ENCODE data around the gene NAGS. TPM values are rescaled to one million over a fixed set of nuclear protein-coding genes. Genes with fewer than 3 reads are reported as not detected.

The NAGS gene
- total RNA-seq, 4 donors from 2014 or later: 1.3 to 9.7 (median 2.6) TPM

DNA sequence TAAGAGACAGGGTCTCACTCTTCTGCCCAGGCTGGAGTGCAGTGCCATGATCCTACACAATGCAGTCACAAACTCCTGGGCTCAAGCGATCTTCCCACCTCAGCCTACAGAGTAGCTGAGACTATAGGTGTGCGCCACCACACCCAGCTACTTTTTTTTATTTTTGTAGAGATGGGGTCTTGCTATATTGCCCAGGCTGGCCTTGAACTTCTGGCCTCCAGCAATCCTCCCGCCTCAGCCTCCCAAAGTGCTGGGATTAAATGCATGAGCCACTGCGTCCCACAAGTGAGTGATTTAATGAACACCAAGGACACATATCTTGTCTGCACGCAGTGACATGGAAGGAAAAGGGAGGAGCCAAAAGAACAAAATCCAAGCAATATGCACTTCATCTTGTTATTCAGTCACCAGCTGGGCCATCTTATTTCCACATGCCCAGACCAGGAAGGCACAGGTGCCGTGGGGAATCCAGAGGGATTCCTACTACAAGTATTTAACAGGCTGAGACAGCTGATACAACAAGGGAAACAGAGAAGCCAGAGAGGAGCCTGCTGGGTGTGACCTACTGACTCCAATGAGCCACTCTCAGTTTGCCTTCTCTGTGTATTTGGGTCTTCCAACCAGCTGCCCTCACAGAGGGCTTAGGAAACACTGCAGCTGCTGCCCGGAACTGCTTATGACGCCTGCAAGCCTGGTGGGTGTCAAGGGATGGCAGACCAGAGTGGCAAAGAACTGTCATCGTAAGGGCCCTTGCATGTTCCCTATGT is 45.1 kb downstream of the NAGS start:
- Histone ChIP-seq H3K27me3 (no peaks in the 10 kb centered on the region), H3K9me3 (no peaks in the 10 kb centered on the region), H3K27ac (no peak overlapping the region), H3K36me3 (no peaks in the 10 kb centered on the region), H3K4me1 (no peaks in the 10 kb centered on the region), H3K4me3 (no peak overlapping the region)
- intact Hi-C loops (cut with DNase I; ENCODE audit: low total_unique reads): no loop called here
- TF ChIP-seq, protein P1, sequence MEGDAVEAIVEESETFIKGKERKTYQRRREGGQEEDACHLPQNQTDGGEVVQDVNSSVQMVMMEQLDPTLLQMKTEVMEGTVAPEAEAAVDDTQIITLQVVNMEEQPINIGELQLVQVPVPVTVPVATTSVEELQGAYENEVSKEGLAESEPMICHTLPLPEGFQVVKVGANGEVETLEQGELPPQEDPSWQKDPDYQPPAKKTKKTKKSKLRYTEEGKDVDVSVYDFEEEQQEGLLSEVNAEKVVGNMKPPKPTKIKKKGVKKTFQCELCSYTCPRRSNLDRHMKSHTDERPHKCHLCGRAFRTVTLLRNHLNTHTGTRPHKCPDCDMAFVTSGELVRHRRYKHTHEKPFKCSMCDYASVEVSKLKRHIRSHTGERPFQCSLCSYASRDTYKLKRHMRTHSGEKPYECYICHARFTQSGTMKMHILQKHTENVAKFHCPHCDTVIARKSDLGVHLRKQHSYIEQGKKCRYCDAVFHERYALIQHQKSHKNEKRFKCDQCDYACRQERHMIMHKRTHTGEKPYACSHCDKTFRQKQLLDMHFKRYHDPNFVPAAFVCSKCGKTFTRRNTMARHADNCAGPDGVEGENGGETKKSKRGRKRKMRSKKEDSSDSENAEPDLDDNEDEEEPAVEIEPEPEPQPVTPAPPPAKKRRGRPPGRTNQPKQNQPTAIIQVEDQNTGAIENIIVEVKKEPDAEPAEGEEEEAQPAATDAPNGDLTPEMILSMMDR (IDR thresholded peaks at IDR 0.05): no peak
- no peak for TF ChIP-seq POLR2A (IDR thresholded peaks at IDR 0.05)
- no peak for DNase-seq

DNA sequence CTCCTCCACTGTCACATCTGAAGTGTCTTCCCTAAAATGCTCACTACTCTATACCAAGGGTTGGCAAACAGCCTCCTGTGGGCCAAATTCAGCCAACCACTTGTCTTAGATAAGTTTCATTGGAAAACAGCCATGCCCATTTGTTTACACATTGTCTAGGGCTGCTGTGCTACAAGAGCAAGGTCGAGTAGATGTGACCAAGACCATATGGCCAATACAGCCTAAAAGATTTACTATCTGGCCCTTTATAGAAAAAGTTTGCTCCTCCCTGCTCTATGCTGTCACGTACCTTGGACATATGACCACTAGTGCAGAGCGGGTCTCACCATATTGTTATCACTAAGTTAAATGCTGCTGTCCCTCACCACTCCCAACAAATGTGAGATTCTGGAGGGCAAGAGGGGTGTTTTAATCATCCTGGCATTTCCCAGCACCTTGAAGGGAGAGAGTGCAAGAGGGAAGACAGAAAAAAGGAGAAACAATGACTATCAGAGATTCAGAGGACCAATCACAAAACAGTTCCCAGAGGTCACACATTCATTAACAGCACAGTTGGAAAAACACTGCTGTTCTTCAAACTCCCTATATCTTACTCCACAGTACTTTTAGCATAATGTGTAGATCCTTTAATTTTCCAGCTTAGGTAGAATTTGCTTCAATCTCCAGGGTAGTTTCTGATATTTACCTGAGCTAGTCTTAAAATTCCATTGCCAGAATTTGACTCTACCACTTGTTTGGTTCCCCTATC is 48.9 kb downstream of the NAGS start:
- H3K4me3 ChIP-seq: no peak overlapping the region
- intact Hi-C loops (cut with DNase I; ENCODE audit: low total_unique reads): no loop called here
- no peak overlapping the region for H3K27ac ChIP-seq
- no peaks in the 10 kb centered on the region for H3K27me3 ChIP-seq
- no peaks in the 10 kb centered on the region for H3K36me3 ChIP-seq
- no peaks in the 10 kb centered on the region for H3K9me3 ChIP-seq
- no peak for DNase-seq
- TF ChIP-seq, protein P1 (IDR thresholded peaks at IDR 0.05): no peak
- no peak for TF ChIP-seq POLR2A (IDR thresholded peaks at IDR 0.05)
- no peaks in the 10 kb centered on the region for H3K4me1 ChIP-seq

Small RNAs within 50 kb of the gene (small RNA-seq; reads per million reads assigned to genes)
- not detected for gene RF00012

Other genes with a start within 250 kb of the NAGS start
- not detected for gene SOST, start 245.8 kb upstream of the NAGS start, total RNA-seq
- 10 to 100 TPM; 28.4 to 88.1 (median 39.8) TPM for gene DUSP3, start 225.6 kb upstream of the NAGS start, total RNA-seq
- gene CFAP97D1, start 224.2 kb upstream of the NAGS start, total RNA-seq: not detected
- gene MPP3, start 171.5 kb upstream of the NAGS start, total RNA-seq: 10 to 100 TPM in 3 of 4 donors, 1 to 10 TPM in 1; 5.6 to 21.2 (median 15.8) TPM
- 1 to 10 TPM in 3 of 4 donors, not detected in 1; 2.1 to 6.5 (median 6.2) TPM for gene CD300LG, start 157.4 kb upstream of the NAGS start, total RNA-seq
- gene MPP2, start 97.1 kb upstream of the NAGS start, total RNA-seq: 10 to 100 TPM in 3 of 4 donors, 1 to 10 TPM in 1; 2.0 to 20.9 (median 13.3) TPM
- not detected for gene PPY, start 62.1 kb upstream of the NAGS start, total RNA-seq
- not detected for gene PYY, start 50.7 kb upstream of the NAGS start, total RNA-seq
- gene TMEM101, start 10.3 kb downstream of the NAGS start, total RNA-seq: 10 to 100 TPM in 3 of 4 donors, 1 to 10 TPM in 1; 1.5 to 76.1 (median 49.8) TPM
- gene LSM12, start 62.0 kb downstream of the NAGS start, total RNA-seq: 10 to 100 TPM; 24.5 to 49.8 (median 37.1) TPM
- 10 to 100 TPM; 12.4 to 66.3 (median 33.8) TPM for gene G6PC3, start 66.1 kb downstream of the NAGS start, total RNA-seq
- 10 to 100 TPM; 35.9 to 74.1 (median 58.0) TPM for gene HDAC5, start 119.0 kb downstream of the NAGS start, total RNA-seq
- 1 to 10 TPM in 2 of 4 donors, not detected in 2; 1.6 to 2.4 TPM for gene HROB, start 137.3 kb downstream of the NAGS start, total RNA-seq
- 1 to 10 TPM in 2 of 4 donors, under 1 TPM in 1, not detected in 1; 0.14 to 2.3 (median 1.3) TPM for gene ASB16, start 166.1 kb downstream of the NAGS start, total RNA-seq
- gene TMUB2, start 182.3 kb downstream of the NAGS start, total RNA-seq: 10 to 100 TPM in 3 of 4 donors, 1 to 10 TPM in 1; 7.4 to 41.8 (median 32.6) TPM
- 10 to 100 TPM in 3 of 4 donors, 1 to 10 TPM in 1; 4.6 to 98.4 (median 36.2) TPM for gene ATXN7L3, start 195.3 kb downstream of the NAGS start, total RNA-seq
- gene UBTF, start 215.1 kb downstream of the NAGS start, total RNA-seq: 100 to 1,000 TPM in 1 of 4 donors, 10 to 100 TPM in 3; 17.4 to 124 (median 72.9) TPM